ENCODE measurements around the gene HSPA1A.
A peak's percentile ranks its signal among the peaks of the same experiment; 100 is the strongest.

Gene HSPA1A

DNA sequence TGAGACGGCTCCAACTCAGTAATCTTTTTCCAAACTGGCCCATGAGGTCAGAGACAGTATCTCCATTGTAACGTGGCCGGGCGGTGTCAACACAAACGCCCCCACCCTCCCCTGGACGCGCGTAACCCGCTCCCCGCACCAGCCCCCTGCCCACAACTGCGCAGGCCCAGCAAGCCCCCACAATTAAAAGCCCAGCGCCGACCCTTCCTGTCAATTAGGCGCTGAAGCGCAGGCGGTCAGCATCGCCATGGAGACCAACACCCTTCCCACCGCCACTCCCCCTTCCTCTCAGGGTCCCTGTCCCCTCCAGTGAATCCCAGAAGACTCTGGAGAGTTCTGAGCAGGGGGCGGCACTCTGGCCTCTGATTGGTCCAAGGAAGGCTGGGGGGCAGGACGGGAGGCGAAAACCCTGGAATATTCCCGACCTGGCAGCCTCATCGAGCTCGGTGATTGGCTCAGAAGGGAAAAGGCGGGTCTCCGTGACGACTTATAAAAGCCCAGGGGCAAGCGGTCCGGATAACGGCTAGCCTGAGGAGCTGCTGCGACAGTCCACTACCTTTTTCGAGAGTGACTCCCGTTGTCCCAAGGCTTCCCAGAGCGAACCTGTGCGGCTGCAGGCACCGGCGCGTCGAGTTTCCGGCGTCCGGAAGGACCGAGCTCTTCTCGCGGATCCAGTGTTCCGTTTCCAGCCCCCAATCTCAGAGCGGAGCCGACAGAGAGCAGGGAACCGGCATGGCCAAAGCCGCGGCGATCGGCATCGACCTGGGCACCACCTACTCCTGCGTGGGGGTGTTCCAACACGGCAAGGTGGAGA, at the start of gene HSPA1A, which contains the start of gene HSPA1L:
HSPA1A (plus strand) TSS at position 519 of the 814 bp plus-strand sequence; CDS start at position 733, 214 bp downstream.
HSPA1L (minus strand) TSS at position 259 of the 814 bp plus-strand sequence. CDS start 3,311 bp downstream, outside the sequence.
- peaks cover 35% of the 10 kb centered on the region for H3K4me1 Mint-ChIP-seq (ENCODE audit: low read depth)
- no peaks in the 10 kb centered on the region for H3K27me3 Mint-ChIP-seq (ENCODE audit: low read depth)
- no peaks in the 10 kb centered on the region for H3K9me3 Mint-ChIP-seq
- peaks cover 19% of the 10 kb centered on the region for H3K36me3 Mint-ChIP-seq (ENCODE audit: low read depth)
- peak; percentile 81 for DNase-seq (ENCODE audit: low spot score)
- H3K27ac Mint-ChIP-seq: peak within 1 kb of the TSS; percentile 88
- peak within 1 kb of the TSS; percentile 91 for H3K4me3 Mint-ChIP-seq

DNA sequence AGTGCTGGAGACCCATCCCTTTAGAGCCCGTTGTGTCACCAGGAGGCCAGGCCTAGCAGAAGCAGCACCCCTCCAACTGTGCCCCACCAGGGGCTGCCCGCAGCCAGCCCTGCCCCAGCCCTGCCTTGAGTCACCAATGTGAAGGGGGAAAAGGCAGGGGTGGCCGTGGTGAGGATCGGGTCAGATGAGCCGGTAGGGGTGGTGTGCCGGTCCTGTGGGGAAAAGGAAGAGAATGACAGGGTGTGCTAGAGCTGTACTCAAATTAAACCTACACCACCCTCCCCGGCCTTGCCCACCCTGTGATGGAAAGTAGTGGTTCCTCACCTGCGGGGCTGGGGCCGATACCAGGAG, 49.8 kb upstream of the HSPA1A start:
- H3K4me3 Mint-ChIP-seq: no peak overlapping the region
- H3K27ac Mint-ChIP-seq: no peak overlapping the region
- no peaks in the 10 kb centered on the region for H3K27me3 Mint-ChIP-seq (ENCODE audit: low read depth)
- peaks cover 29% of the 10 kb centered on the region for H3K36me3 Mint-ChIP-seq (ENCODE audit: low read depth)
- peaks cover 10% of the 10 kb centered on the region for H3K4me1 Mint-ChIP-seq (ENCODE audit: low read depth)
- no peaks in the 10 kb centered on the region for H3K9me3 Mint-ChIP-seq
- no peak for DNase-seq (ENCODE audit: low spot score)

DNA sequence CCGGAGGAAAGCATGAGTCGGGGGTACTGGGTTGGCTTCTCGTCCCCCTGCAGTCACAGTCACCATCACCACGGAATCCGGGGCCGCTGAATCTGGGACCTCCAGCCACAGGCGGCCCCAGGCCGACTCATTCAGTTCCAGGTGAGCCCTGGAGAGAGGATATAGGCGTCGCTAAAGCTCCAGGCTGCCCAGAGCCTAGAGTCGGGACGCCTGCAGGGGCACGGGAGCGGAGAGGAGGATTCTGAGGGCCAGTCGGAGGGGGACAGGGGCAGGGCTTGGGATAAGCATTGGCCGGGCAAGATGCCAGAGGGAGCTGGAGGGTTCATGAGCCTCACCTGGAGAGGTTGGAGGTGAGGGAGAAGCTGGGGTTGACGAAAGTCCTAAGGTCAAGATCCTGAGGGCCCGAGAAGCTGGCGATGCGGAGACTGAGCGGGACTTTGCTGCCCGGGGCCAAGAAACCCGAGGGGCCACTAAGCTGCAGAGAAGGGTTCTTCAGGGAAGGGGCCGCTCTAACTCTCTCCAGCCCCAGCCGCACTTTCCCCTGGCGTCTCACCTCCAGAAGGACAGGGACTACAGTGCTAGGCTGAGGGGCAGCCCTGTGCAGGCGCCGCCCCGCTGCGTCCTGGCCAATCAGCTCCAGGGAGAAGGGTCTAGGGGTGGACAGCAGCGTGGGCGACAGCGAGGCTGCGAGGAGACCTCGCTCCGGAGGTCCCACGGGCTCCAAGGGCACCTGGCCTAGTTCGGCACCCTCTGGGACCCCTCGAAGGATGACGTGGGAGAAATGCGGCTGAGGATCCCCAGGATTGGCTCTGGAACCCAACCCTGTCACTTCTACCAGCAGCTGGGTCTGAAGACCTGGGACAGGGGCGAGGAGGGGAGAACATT, 49.2 kb upstream of the HSPA1A start:
- no peak overlapping the region for H3K27ac Mint-ChIP-seq
- peaks cover 23% of the 10 kb centered on the region for H3K36me3 Mint-ChIP-seq (ENCODE audit: low read depth)
- H3K27me3 Mint-ChIP-seq (ENCODE audit: low read depth): no peaks in the 10 kb centered on the region
- H3K4me3 Mint-ChIP-seq: no peak overlapping the region
- peaks cover 14% of the 10 kb centered on the region for H3K4me1 Mint-ChIP-seq (ENCODE audit: low read depth)
- H3K9me3 Mint-ChIP-seq: no peaks in the 10 kb centered on the region
- DNase-seq (ENCODE audit: low spot score): no peak

DNA sequence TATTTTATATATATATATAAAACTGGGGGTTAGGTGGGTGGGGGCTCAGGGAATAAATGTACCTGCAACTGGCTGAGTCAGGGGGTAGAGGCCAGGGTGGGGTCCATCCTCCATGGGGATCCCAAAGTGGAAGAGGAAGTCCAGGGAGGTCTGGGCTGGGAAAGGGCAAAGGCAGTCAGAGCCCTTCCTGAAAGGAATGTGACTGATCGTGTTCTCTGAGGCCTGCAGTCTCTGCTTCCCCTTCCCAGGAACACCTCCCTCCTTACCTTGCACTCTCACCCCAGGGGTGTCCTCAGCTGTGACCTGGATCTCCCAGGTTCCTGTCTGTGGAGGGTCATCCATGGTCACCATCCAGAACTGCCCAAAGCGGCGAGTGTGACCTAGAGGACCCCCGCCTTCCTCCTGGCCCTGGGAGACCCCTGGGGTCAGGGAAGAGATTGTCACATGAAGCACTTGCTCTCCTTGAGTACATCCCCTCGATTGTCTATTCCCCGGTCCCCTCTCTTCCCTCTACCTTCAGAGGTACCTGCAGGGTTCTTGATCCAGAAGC, 48.2 kb upstream of the HSPA1A start:
- no peak overlapping the region for H3K4me3 Mint-ChIP-seq
- no peak overlapping the region for H3K27ac Mint-ChIP-seq
- peaks cover 19% of the 10 kb centered on the region for H3K4me1 Mint-ChIP-seq (ENCODE audit: low read depth)
- H3K27me3 Mint-ChIP-seq (ENCODE audit: low read depth): no peaks in the 10 kb centered on the region
- no peak for DNase-seq (ENCODE audit: low spot score)
- H3K9me3 Mint-ChIP-seq: no peaks in the 10 kb centered on the region
- H3K36me3 Mint-ChIP-seq (ENCODE audit: low read depth): peaks cover 18% of the 10 kb centered on the region

DNA sequence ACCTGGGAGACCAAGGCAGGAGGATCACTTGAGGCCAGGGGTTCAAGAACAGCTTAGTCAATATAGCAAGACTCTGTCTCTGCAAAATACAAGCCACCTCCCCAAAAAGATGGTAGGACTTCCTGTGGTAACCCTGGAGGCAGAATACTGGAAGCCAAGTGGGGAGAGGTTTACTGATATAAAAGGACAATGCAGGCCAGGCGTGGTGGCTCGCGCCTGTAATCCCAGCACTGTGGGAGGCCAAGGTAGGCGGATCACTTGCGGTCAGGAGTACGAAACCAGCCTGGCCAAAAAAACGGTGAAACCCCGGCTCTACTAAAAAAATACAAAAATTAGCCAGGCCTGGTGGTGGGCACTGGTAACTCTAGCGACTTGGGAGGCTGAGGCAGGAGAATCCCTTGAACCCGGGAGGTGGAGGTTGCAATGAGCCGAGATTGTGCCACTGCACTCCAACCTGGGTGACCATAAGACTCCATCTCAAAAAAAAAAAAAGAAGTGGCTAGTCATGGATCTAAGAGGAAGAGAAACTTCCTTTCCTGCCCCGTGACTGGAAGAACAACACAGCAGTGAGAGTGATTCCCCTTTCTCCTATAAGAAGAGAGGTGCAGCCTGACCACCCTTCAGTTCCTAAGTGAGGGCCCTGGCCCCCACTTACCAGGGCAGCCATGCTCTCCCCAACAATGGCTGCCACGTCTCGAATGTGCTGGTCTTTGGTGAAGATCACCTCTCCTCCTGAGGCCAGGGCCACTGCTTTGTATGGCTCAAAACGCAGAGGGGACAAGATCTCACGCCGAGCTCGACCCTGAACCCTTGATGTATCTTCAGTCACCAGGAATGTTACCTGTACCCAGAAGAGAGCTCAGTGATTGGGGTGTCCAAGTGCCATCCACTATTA, 46.7 kb upstream of the HSPA1A start:
- Mint-ChIP-seq H3K36me3 (ENCODE audit: low read depth) (peaks cover 8% of the 10 kb centered on the region), H3K9me3 (no peaks in the 10 kb centered on the region), H3K27ac (no peak overlapping the region), H3K27me3 (ENCODE audit: low read depth) (no peaks in the 10 kb centered on the region), H3K4me3 (no peak overlapping the region), H3K4me1 (ENCODE audit: low read depth) (peaks cover 26% of the 10 kb centered on the region)
- no peak for DNase-seq (ENCODE audit: low spot score)

DNA sequence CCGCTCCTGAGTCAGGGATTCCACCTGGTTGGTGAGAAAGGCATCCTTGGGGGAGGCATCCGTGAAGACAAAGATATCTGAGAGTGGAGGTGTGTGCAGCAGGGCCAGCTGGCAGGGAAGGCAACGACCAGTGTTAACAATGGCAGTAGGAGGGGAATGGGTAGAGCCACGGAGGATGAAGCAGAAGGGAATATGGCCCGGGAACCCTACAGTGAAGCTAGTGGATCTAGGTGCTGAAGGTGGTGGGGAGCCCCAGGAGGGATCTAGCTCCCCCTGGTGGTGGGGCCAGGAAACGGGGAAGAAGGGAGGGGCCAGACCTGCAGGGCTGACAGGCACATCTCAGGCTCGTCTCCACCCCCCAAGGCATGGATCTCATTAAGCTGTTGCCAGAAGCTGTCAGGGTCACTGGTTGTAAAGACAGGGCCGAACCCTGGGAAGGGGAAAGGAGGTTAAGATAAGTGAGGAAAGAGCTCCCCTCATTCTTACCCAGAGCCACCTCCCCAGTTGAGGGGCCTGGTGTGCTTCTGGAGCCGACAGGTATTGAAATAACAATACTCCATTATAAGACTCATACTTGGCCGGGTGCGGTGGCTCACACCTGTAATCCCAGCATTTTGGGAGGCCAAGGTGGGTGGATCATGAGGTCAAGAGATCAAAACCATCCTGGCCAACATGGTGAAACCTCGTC, 45.5 kb upstream of the HSPA1A start:
- no peaks in the 10 kb centered on the region for H3K27me3 Mint-ChIP-seq (ENCODE audit: low read depth)
- H3K36me3 Mint-ChIP-seq (ENCODE audit: low read depth): peaks cover 6% of the 10 kb centered on the region
- peaks cover 23% of the 10 kb centered on the region for H3K4me1 Mint-ChIP-seq (ENCODE audit: low read depth)
- no peaks in the 10 kb centered on the region for H3K9me3 Mint-ChIP-seq
- peak; percentile 73 for DNase-seq (ENCODE audit: low spot score)
- H3K27ac Mint-ChIP-seq: peak overlapping the region; percentile 66
- peak overlapping the region; percentile 22 for H3K4me3 Mint-ChIP-seq

DNA sequence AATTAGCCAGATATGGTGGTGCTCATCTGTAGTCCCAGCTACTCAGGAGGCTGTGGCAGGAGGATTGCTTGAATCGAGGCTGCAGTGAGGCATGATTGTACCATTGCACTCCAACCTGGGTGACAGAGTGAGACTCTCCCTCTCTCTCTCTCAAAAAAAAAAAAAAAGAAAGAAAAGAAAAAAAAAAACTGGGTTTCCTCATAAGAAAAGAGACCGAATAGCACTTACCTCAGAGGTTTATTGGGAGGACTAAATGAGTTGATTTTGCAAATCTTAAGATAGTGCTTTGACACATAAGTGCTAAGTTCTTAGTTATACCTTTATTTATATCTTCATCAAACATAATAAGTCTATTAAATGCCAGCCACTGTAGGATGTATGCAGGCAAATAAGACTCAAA, 44.5 kb upstream of the HSPA1A start:
- no peaks in the 10 kb centered on the region for H3K9me3 Mint-ChIP-seq
- peaks cover 8% of the 10 kb centered on the region for H3K36me3 Mint-ChIP-seq (ENCODE audit: low read depth)
- no peak for DNase-seq (ENCODE audit: low spot score)
- H3K27me3 Mint-ChIP-seq (ENCODE audit: low read depth): no peaks in the 10 kb centered on the region
- H3K4me3 Mint-ChIP-seq: no peak overlapping the region
- H3K4me1 Mint-ChIP-seq (ENCODE audit: low read depth): peaks cover 29% of the 10 kb centered on the region
- H3K27ac Mint-ChIP-seq: no peak overlapping the region

DNA sequence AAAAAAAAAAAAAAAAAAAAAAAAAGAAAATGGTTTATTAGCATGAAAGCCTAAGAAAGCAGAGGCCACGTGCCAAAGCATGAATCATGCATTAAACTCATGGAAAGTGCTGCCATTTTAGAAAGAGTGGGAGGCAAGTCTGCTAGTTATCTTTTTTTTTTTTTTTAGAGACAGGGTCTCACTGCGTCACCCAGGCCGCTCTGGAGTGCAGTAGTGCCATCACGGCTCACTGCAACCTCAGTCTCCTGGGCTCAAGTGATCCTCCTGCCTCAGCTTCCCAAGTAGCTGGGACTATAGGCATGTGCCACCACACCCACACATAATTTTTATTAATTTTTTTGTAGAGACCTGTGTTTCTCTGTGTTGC, 43.4 kb upstream of the HSPA1A start:
- DNase-seq (ENCODE audit: low spot score): no peak
- no peak overlapping the region for H3K4me3 Mint-ChIP-seq
- no peaks in the 10 kb centered on the region for H3K9me3 Mint-ChIP-seq
- peaks cover 36% of the 10 kb centered on the region for H3K4me1 Mint-ChIP-seq (ENCODE audit: low read depth)
- H3K27me3 Mint-ChIP-seq (ENCODE audit: low read depth): no peaks in the 10 kb centered on the region
- H3K36me3 Mint-ChIP-seq (ENCODE audit: low read depth): peaks cover 8% of the 10 kb centered on the region
- peak overlapping the region; percentile 63 for H3K27ac Mint-ChIP-seq

DNA sequence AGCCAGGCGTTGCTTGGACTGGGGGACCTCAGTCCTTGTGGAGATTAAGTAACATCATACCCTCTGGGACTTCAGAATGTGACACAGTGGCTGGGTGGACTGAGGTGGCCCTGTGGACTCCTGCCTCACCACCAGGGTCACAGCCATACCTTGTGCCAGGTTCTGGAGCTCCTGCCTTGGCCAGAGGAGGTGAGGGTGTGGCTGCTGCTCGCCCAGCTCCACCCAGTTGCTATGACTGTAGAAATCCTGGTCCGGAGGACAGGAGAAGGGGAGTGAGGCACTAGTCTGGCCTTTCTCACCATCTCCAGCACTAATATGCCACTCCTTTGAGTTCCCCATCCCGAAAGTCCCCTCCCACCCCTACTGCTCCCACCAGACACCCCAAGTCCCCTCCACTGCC, 40.2 kb upstream of the HSPA1A start:
- Mint-ChIP-seq H3K27ac (peak overlapping the region; percentile 76), H3K4me1 (ENCODE audit: low read depth) (peaks cover 38% of the 10 kb centered on the region), H3K36me3 (ENCODE audit: low read depth) (peaks cover 16% of the 10 kb centered on the region), H3K9me3 (no peaks in the 10 kb centered on the region), H3K4me3 (no peak overlapping the region), H3K27me3 (ENCODE audit: low read depth) (no peaks in the 10 kb centered on the region)
- DNase-seq (ENCODE audit: low spot score): no peak

DNA sequence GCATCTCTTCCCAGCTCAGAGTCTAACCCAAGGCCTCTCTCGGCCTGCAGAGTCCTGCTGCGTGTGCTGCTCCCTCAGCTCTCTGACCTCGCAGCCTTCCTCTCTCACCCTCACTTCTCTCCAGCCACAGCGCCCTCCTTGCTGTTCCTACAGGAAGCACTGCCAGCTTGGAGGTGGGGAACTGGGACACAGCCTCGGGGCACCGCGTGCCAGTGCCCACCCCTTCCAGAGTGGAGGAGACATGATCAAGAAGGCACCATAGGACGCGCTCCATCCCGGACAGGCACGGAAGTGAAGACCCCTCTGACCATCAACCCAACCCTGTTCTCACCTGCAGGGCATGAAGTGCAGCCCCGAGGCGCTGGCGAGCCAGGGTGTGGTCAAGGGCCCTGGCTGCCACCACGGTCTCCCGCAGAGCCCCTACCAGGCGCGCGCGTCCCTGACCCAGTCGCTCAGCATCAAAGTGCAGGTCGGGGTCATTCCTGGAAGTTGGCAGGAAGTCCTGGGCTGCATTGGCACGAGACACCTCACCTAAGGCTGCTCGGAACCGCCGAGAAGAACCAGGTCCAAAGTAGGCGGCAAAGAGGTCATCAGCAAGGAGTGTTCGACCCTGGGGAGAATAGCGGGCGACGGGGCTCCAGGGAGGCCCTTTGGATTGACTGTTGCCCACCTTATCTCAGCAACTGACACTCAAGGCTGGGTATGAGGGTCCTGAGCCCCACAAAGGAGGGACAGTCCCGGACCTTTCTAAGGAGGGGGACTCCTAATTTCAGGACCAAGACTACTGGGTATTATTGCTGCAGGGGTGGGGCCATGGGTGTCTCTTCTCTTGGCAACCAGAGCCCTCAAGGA, 39.5 kb upstream of the HSPA1A start:
- no peaks in the 10 kb centered on the region for H3K27me3 Mint-ChIP-seq (ENCODE audit: low read depth)
- peak overlapping the region; percentile 76 for H3K27ac Mint-ChIP-seq
- DNase-seq (ENCODE audit: low spot score): no peak
- peaks cover 18% of the 10 kb centered on the region for H3K36me3 Mint-ChIP-seq (ENCODE audit: low read depth)
- H3K9me3 Mint-ChIP-seq: no peaks in the 10 kb centered on the region
- peak overlapping the region; percentile 13 for H3K4me3 Mint-ChIP-seq
- H3K4me1 Mint-ChIP-seq (ENCODE audit: low read depth): peaks cover 36% of the 10 kb centered on the region

DNA sequence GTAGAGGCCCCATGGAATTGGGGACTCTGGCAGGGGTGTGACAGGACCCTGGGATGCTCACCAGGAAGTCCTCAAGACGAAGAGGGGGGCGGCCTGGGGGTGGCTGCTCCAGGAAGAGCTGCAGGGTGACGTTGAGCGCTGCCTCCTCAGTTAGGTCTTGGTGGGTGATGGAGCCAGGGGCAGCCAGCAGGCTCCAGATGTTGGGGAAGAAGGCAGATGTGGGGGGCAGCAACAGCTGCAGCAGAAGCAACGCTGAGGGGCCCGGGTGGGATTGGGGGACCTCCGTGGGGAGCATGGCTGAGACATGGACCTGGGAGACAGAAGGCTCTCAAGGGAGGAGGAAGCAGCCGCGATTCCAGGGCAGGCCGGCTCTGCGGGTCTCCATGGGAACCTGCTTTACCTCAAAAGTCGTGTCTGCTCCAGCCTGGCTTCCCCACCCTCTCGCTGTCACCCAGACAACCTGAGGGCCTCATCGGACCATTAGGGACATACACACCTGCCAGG, 38.8 kb upstream of the HSPA1A start:
- Mint-ChIP-seq H3K27me3 (ENCODE audit: low read depth) (no peaks in the 10 kb centered on the region), H3K4me3 (peak overlapping the region; percentile 13), H3K4me1 (ENCODE audit: low read depth) (peaks cover 29% of the 10 kb centered on the region), H3K27ac (peak overlapping the region; percentile 71), H3K36me3 (ENCODE audit: low read depth) (peaks cover 21% of the 10 kb centered on the region), H3K9me3 (no peaks in the 10 kb centered on the region)
- no peak for DNase-seq (ENCODE audit: low spot score)

DNA sequence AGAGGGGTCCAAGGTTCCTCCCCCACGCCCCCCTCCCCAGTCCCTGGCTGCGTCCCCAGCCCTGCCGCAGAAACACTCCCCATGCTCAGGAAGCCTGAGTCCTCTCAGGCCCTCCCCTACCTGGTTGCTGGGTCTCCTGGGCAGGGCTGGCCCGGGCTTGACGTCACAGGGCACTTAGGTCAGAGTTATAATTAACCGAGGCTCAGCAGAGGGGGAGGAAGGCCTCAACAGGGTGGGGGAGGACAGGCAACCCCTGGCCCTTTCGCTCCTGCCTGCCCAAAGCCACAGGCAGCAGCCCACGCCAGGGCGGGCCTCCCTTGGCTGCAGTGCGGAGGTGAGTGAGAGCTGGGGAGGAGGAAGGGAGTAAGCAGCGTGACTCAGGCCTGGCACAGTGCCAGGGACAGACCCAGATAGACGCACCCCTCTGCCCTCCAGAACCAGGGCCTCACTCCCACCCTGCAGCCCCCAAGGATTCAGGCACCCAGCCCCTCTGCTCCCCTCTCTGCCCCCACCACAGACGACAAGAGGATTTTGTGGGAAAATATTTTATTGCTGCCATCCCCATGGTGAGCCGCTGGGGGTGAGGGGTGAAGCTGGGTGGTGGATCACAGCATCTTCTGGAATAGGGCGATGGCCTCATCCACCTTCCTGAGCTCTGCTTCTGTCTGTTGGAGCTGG, 38.2 kb upstream of the HSPA1A start, which contains the start of gene VWA7:
VWA7 (minus strand) TSS at position 340 of the 678 bp plus-strand sequence. CDS start 549 bp downstream, outside the sequence.
- Mint-ChIP-seq H3K4me3 (peak within 1 kb of the TSS; percentile 38), H3K27me3 (ENCODE audit: low read depth) (no peaks in the 10 kb centered on the region), H3K36me3 (ENCODE audit: low read depth) (peaks cover 21% of the 10 kb centered on the region), H3K9me3 (no peaks in the 10 kb centered on the region), H3K27ac (peak within 1 kb of the TSS; percentile 71), H3K4me1 (ENCODE audit: low read depth) (peaks cover 28% of the 10 kb centered on the region)
- DNase-seq (ENCODE audit: low spot score): peak; percentile 89
